Keratinocyte (primary cell): ENCODE data around the gene WNT4. TPM values are rescaled to one million over a fixed set of nuclear protein-coding genes. Genes with fewer than 3 reads are reported as not detected.

Source experiments
- DNase-seq: peaks from one replicate; pipeline ENCODE4 v3.0.0-alpha.2; 2011; ENCODE audit warnings: low read depth, missing footprints, low spot score
- FAIRE-seq: peaks from 2 replicates; lab custom pipeline; 2011; peaks lifted over from hg19 to GRCh38; lab: Jason Lieb, UNC
- H2AFZ ChIP-seq: 2 replicates; pipeline ENCODE4 v1.6.0; 2012; ENCODE audit warnings: low read length, control low read depth, inconsistent platforms; ENCODE audit not compliant: control insufficient read depth
- H3K27ac ChIP-seq: 2 replicates; pipeline ENCODE4 v1.5.1; 2011; ENCODE audit warnings: low read length; ENCODE audit not compliant: control insufficient read depth, insufficient read depth
- H3K27me3 ChIP-seq: 3 replicates; pipeline ENCODE4 v1.6.0; 2011; ENCODE audit warnings: low read length; ENCODE audit not compliant: control insufficient read depth, insufficient read depth; ENCODE audit errors: extremely low read depth
- H3K36me3 ChIP-seq, 2 experiments: 2 replicates in 1 of 2; 3 replicates in 1 of 2; pipeline ENCODE4 v1.5.1; 2011; ENCODE audit warnings: low read length in 2 of 2, mild to moderate bottlenecking in 1 of 2; ENCODE audit not compliant: control insufficient read depth in 2 of 2, insufficient read depth in 2 of 2; ENCODE audit errors: extremely low read depth in 1 of 2
- H3K4me1 ChIP-seq: 3 replicates; pipeline ENCODE4 v1.5.1; 2011; ENCODE audit warnings: low read length; ENCODE audit not compliant: control insufficient read depth, insufficient read depth; ENCODE audit errors: extremely low read depth
- H3K4me2 ChIP-seq: 3 replicates; pipeline ENCODE4 v1.6.0; 2011; ENCODE audit warnings: low read depth, low read length; ENCODE audit not compliant: control insufficient read depth, insufficient read depth; ENCODE audit errors: extremely low read depth
- H3K4me3 ChIP-seq, 3 experiments: fragments of 200-600 bp in 1 of 3; sonication (generic) in 1 of 3; 2 replicates in 2 of 3; 3 replicates in 1 of 3; pipeline ENCODE4 v1.5.1; 2011 to 2016; ENCODE audit warnings: low read length in 3 of 3, mild to moderate bottlenecking in 3 of 3, control low read depth in 2 of 3, inconsistent platforms in 1 of 3, low read depth in 1 of 3, mixed read lengths in 1 of 3, mixed run types in 1 of 3, moderate library complexity in 1 of 3; ENCODE audit not compliant: control insufficient read depth in 2 of 3, insufficient read depth in 2 of 3; ENCODE audit errors: extremely low read depth in 1 of 3
- H3K79me2 ChIP-seq: 2 replicates; pipeline ENCODE4 v1.6.0; 2012; ENCODE audit warnings: low read length; ENCODE audit not compliant: control insufficient read depth, insufficient read depth
- H3K9ac ChIP-seq: 3 replicates; pipeline ENCODE4 v1.6.0; 2011; ENCODE audit warnings: low read length; ENCODE audit not compliant: control insufficient read depth, insufficient read depth; ENCODE audit errors: extremely low read depth
- H3K9me1 ChIP-seq: 3 replicates; pipeline ENCODE4 v1.6.0; 2011; ENCODE audit warnings: low read length; ENCODE audit not compliant: control insufficient read depth, insufficient read depth; ENCODE audit errors: extremely low read depth
- H3K9me3 ChIP-seq: 2 replicates; pipeline ENCODE4 v1.5.1; 2012; ENCODE audit warnings: low read depth, low read length; ENCODE audit not compliant: control insufficient read depth
- H4K20me1 ChIP-seq: 3 replicates; pipeline ENCODE4 v1.6.0; 2011; ENCODE audit warnings: low read length; ENCODE audit not compliant: control insufficient read depth, insufficient read depth; ENCODE audit errors: extremely low read depth
- EZH2 ChIP-seq: IDR thresholded peaks from one replicate; pipeline ENCODE4 v1.6.1; 2012; ENCODE audit warnings: inconsistent platforms, mild to moderate bottlenecking, low read length, moderate library complexity
- dilution Hi-C: fragments of 300-500 bp; cut with MboI; formaldehyde crosslinking; loops from one replicate; pipeline ENCODE4 v1.7.0; 2020; ENCODE audit warnings: low sequenced_read_pairs; ENCODE audit not compliant: extremely low pct_ligation_motif_present
- polyA plus RNA-seq, 5 experiments: library from polyadenylated mRNA; depleted of rRNA in 3 of 5; stranded (reverse) in 3 of 5; stranded (forward) in 1 of 5; unstranded in 1 of 5; fragments of >200 nt; gene quantifications; 1 replicate in 1 of 5; 2 replicates in 3 of 5; 3 replicates in 1 of 5; pipeline versions ENCODE4 v1.2.1 to v1.2.3, GENCODE V29; 2011 to 2012; ENCODE audit warnings: missing spikeins in 2 of 5, low read depth in 1 of 5, low replicate concordance in 1 of 5
- TF ChIP-seq, protein P1 (sequence below), 3 experiments: IDR thresholded peaks in 1 of 3; conservative IDR thresholded peaks in 1 of 3; optimal IDR thresholded peaks in 1 of 3; 2 replicates in 2 of 3; 3 replicates in 1 of 3; pipeline versions ENCODE3 to v1.5.1; 2011; ENCODE audit warnings: low read length in 3 of 3, mild to moderate bottlenecking in 3 of 3, moderate library complexity in 2 of 3, control low read depth in 1 of 3, inconsistent platforms in 1 of 3; ENCODE audit not compliant: insufficient read depth in 2 of 3; ENCODE audit errors: extremely low read depth in 1 of 3

WNT4 gene
- polyA plus RNA-seq, 1 donor (not counting 4 experiments of a cell fraction or from before 2014, with no cell fraction given), result 2.6 TPM

DNA sequence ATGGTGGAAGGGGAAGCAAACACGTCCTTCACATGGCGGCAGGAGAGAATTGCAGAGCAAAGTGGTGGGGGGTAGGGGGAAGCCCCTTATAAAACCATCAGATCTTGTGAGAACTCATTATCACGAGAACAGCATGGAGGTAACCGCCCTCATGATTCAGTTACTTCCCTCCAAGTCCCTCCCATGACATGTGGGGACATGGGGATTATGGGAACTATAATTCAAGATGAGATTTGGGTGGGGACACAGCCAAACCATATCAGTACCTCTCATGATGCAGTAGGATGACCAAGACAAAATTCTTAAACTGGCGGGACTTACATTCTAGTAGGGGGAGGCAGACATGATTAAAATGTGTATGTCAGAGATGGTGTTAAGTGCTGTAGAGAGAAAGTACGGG is 38.8 kb downstream of the WNT4 start:
- no peak overlapping the region for H3K4me3 ChIP-seq
- no peak overlapping the region for H3K4me2 ChIP-seq
- no peak overlapping the region for H3K9ac ChIP-seq
- H3K79me2 ChIP-seq, result peaks cover 58% of the 10 kb centered on the region
- H3K36me3 ChIP-seq, result peaks cover 25 to 28% of the 10 kb centered on the region in 2 experiments
- peaks cover 27% of the 10 kb centered on the region for H4K20me1 ChIP-seq
- no peak for TF ChIP-seq EZH2
- TF ChIP-seq, protein P1, sequence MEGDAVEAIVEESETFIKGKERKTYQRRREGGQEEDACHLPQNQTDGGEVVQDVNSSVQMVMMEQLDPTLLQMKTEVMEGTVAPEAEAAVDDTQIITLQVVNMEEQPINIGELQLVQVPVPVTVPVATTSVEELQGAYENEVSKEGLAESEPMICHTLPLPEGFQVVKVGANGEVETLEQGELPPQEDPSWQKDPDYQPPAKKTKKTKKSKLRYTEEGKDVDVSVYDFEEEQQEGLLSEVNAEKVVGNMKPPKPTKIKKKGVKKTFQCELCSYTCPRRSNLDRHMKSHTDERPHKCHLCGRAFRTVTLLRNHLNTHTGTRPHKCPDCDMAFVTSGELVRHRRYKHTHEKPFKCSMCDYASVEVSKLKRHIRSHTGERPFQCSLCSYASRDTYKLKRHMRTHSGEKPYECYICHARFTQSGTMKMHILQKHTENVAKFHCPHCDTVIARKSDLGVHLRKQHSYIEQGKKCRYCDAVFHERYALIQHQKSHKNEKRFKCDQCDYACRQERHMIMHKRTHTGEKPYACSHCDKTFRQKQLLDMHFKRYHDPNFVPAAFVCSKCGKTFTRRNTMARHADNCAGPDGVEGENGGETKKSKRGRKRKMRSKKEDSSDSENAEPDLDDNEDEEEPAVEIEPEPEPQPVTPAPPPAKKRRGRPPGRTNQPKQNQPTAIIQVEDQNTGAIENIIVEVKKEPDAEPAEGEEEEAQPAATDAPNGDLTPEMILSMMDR (optimal IDR thresholded peaks at IDR 0.05 in 1 of 3, IDR thresholded peaks at IDR 0.05 in 1 of 3, conservative IDR thresholded peaks at IDR 0.05 in 1 of 3; ENCODE audit: extremely low read depth in 1 of 3, insufficient read depth in 2 of 3, low read length in 3 of 3), result no peak
- H3K27ac ChIP-seq, result no peak overlapping the region
- dilution Hi-C loops, result no loop called here
- no peaks in the 10 kb centered on the region for H3K27me3 ChIP-seq
- no peak overlapping the region for H2AFZ ChIP-seq
- peaks cover 13% of the 10 kb centered on the region for H3K4me1 ChIP-seq
- FAIRE-seq, result no peak
- no peaks in the 10 kb centered on the region for H3K9me1 ChIP-seq
- H3K9me3 ChIP-seq, result no peaks in the 10 kb centered on the region
- no peak for DNase-seq

DNA sequence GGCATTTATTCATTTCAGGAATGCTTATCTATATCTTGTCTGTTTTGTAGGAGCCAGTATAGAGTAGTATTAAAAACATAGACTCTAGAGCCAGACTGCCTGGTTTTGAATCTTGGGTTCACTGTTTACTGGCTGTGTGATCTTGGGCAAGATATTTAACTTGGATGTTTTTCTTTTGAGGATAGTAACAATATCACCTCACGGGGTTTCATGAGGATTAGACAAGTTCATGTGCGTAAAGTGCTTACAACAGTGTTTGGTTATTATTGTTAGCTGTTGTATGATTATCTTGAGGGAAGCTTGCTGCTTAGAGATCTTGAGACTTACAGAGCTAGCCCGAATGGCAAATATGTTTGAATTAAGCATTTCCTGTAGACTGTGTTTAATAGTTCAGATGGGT is 40.2 kb downstream of the WNT4 start:
- peaks cover 16 to 30% of the 10 kb centered on the region in 2 experiments for H3K36me3 ChIP-seq
- no peaks in the 10 kb centered on the region for H3K9me3 ChIP-seq
- H3K4me3 ChIP-seq, result no peak overlapping the region
- dilution Hi-C loops, result no loop called here
- DNase-seq, result no peak
- H3K4me2 ChIP-seq, result no peak overlapping the region
- no peak for TF ChIP-seq EZH2
- TF ChIP-seq, protein P1 (optimal IDR thresholded peaks at IDR 0.05 in 1 of 3, IDR thresholded peaks at IDR 0.05 in 1 of 3, conservative IDR thresholded peaks at IDR 0.05 in 1 of 3; ENCODE audit: extremely low read depth in 1 of 3, insufficient read depth in 2 of 3, low read length in 3 of 3), result no peak
- no peaks in the 10 kb centered on the region for H3K27me3 ChIP-seq
- no peak overlapping the region for H3K9ac ChIP-seq
- FAIRE-seq, result no peak
- peaks cover 13% of the 10 kb centered on the region for H3K4me1 ChIP-seq
- peaks cover 26% of the 10 kb centered on the region for H4K20me1 ChIP-seq
- H3K79me2 ChIP-seq, result peaks cover 57% of the 10 kb centered on the region
- no peak overlapping the region for H3K27ac ChIP-seq
- H2AFZ ChIP-seq, result no peak overlapping the region
- no peaks in the 10 kb centered on the region for H3K9me1 ChIP-seq
